MM.1S (cell line): ENCODE data around the gene CTSF.

Experiments
- EZH2 ChIP-seq: fragments of 300-600 bp; sonication (generic); optimal IDR thresholded peaks from 2 replicates; pipeline ENCODE3; 2017; ENCODE audit warnings: low read depth, mild to moderate bottlenecking, antibody characterized with exemption, low read length, mixed read lengths
- EZH2phosphoT487 ChIP-seq: fragments of 300-600 bp; sonication (generic); IDR thresholded peaks from 2 replicates; pipeline ENCODE4 v1.6.1; 2018; ENCODE audit warnings: antibody characterized with exemption, low read length
- TF ChIP-seq, protein P1 (sequence below): fragments of 300-600 bp; sonication (generic); IDR thresholded peaks from 2 replicates; pipeline ENCODE4 v1.5.1; 2016; ENCODE audit warnings: antibody characterized with exemption, low read length, mixed read lengths

DNA sequence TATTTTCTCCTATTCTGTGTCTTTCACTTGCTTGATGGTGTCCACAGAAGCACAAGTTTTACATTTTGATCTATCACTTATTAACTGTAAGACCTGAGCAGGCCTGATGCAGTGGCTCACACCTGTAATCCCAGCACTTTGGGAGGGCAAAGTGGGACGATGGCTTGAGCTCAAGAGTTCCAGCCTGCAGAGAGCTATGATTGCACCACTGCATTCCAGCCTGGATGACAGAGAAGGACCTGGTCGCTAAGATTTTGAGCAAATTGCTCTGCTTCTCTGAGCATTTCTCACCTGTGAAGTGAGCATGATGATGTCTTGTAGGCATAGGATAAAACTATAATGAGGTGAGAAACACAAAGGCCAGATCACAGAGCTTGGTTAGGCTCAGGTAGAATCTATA, 17.7 kb upstream of the CTSF start:
- TF ChIP-seq, protein P1, sequence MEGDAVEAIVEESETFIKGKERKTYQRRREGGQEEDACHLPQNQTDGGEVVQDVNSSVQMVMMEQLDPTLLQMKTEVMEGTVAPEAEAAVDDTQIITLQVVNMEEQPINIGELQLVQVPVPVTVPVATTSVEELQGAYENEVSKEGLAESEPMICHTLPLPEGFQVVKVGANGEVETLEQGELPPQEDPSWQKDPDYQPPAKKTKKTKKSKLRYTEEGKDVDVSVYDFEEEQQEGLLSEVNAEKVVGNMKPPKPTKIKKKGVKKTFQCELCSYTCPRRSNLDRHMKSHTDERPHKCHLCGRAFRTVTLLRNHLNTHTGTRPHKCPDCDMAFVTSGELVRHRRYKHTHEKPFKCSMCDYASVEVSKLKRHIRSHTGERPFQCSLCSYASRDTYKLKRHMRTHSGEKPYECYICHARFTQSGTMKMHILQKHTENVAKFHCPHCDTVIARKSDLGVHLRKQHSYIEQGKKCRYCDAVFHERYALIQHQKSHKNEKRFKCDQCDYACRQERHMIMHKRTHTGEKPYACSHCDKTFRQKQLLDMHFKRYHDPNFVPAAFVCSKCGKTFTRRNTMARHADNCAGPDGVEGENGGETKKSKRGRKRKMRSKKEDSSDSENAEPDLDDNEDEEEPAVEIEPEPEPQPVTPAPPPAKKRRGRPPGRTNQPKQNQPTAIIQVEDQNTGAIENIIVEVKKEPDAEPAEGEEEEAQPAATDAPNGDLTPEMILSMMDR: no peak
- TF ChIP-seq EZH2phosphoT487 (no peak), EZH2 (no peak)
